Adrenal gland (tissue), 5 donors: ENCODE data around the gene ANO2.

ENCODE experiments used
- CTCF ChIP-seq, 6 experiments: fragments of 450-650 bp in 4 of 6; fragments of 200-600 bp in 2 of 6; sonication (generic) in 1 of 6; IDR thresholded peaks; 1 replicate in 5 of 6; 2 replicates in 1 of 6; pipeline versions ENCODE4 v1.5.1 to v1.8.0; 2016 to 2021; ENCODE audit warnings: antibody characterized with exemption in 6 of 6, mild to moderate bottlenecking in 2 of 6, moderate library complexity in 1 of 6
- POLR2A ChIP-seq, 2 donors: fragments of 450-650 bp; IDR thresholded peaks; one replicate each; pipeline ENCODE4 v1.6.1; 2017; ENCODE audit warnings: antibody characterized with exemption in 2 of 2, mild to moderate bottlenecking in 2 of 2, moderate library complexity in 1 of 2
- donor health status: DM: no; HTN: no; CAD: no.

GRCh38 chr12:5808981-5809380, 136.1 kb downstream of the ANO2 start:
- TF ChIP-seq CTCF (IDR thresholded peaks at IDR 0.05) (no peak), POLR2A (IDR thresholded peaks at IDR 0.05) (no peak)
